Neuronal stem cell (in vitro differentiated cells): Measurements from ENCODE around the gene CDH15.

Experiments used
- DNase-seq: peaks from one replicate; pipeline ENCODE4 v3.0.0-alpha.2; 2013; ENCODE audit warnings: low spot score
- H2AFZ ChIP-seq: one replicate; pipeline ENCODE4 v1.6.1; 2013; ENCODE audit warnings: mild to moderate bottlenecking, low read length, inconsistent platforms
- H2AK5ac ChIP-seq: 2 replicates; pipeline ENCODE4 v1.6.1; 2013; ENCODE audit warnings: low read depth, mild to moderate bottlenecking, inconsistent platforms, low read length, moderate library complexity, mixed read lengths
- H2BK120ac ChIP-seq: 2 replicates; pipeline ENCODE4 v1.6.1; 2013; ENCODE audit warnings: low read depth, mild to moderate bottlenecking, inconsistent platforms, low read length, moderate library complexity, mixed read lengths
- H2BK12ac ChIP-seq: one replicate; pipeline ENCODE4 v1.6.1; 2013; ENCODE audit warnings: low read length, inconsistent platforms
- H2BK15ac ChIP-seq: 2 replicates; pipeline ENCODE4 v1.6.1; 2013; ENCODE audit warnings: mild to moderate bottlenecking, low read length, inconsistent platforms, mixed read lengths
- H2BK5ac ChIP-seq: one replicate; pipeline ENCODE4 v1.6.1; 2013; ENCODE audit warnings: inconsistent platforms, mild to moderate bottlenecking, low read length, moderate library complexity
- H3K14ac ChIP-seq: one replicate; pipeline ENCODE4 v1.6.1; 2013; ENCODE audit warnings: low read length, inconsistent platforms
- H3K18ac ChIP-seq: 2 replicates; pipeline ENCODE4 v1.6.1; 2013; ENCODE audit warnings: low read length, inconsistent platforms
- H3K23ac ChIP-seq: 2 replicates; pipeline ENCODE4 v1.6.1; 2013; ENCODE audit warnings: low read depth, mild to moderate bottlenecking, mixed read lengths, low read length, inconsistent platforms; ENCODE audit not compliant: poor library complexity
- H3K27ac ChIP-seq: replicated peaks from 3 replicates; pipeline ENCODE4 v1.5.1; 2013; ENCODE audit warnings: low read length, inconsistent platforms
- H3K27me3 ChIP-seq, 3 experiments: 2 replicates each; pipeline ENCODE4 v1.6.1; 2013; ENCODE audit warnings: low read length in 3 of 3, mild to moderate bottlenecking in 2 of 3, inconsistent platforms in 1 of 3, low read depth in 1 of 3, mixed read lengths in 1 of 3, moderate library complexity in 1 of 3; ENCODE audit not compliant: control insufficient read depth in 3 of 3, insufficient read depth in 3 of 3
- H3K36me3 ChIP-seq, 2 donors: replicated peaks in 1 of 2; 2 replicates each; pipeline ENCODE4 v1.6.1; 2013; ENCODE audit warnings: low read length in 2 of 2; ENCODE audit not compliant: control insufficient read depth in 2 of 2, insufficient read depth in 2 of 2
- H3K4ac ChIP-seq: 2 replicates; pipeline ENCODE4 v1.6.1; 2013; ENCODE audit warnings: inconsistent platforms, mild to moderate bottlenecking, low read length, moderate library complexity
- H3K4me1 ChIP-seq, 2 donors: 1 replicate in 1 of 2; 2 replicates in 1 of 2; pipeline ENCODE4 v1.6.1; 2013; ENCODE audit warnings: low read length in 2 of 2, low read depth in 1 of 2; ENCODE audit not compliant: control insufficient read depth in 2 of 2, insufficient read depth in 1 of 2
- H3K4me2 ChIP-seq: one replicate; pipeline ENCODE4 v1.6.1; 2013; ENCODE audit warnings: mild to moderate bottlenecking, low read length, inconsistent platforms; ENCODE audit not compliant: insufficient read depth, poor library complexity, severe bottlenecking
- H3K4me3 ChIP-seq, 2 donors: 2 replicates each; pipeline ENCODE4 v1.5.1; 2013; ENCODE audit warnings: low read length in 2 of 2, mild to moderate bottlenecking in 2 of 2, inconsistent platforms in 1 of 2, moderate library complexity in 1 of 2
- H3K79me1 ChIP-seq: one replicate; pipeline ENCODE4 v1.6.1; 2013; ENCODE audit warnings: low read depth, mild to moderate bottlenecking, inconsistent platforms, low read length, moderate library complexity
- H3K9ac ChIP-seq: one replicate; pipeline ENCODE4 v1.6.1; 2013; ENCODE audit warnings: mild to moderate bottlenecking, low read depth, low read length, inconsistent platforms; ENCODE audit not compliant: poor library complexity
- H3K9me3 ChIP-seq, 2 donors: replicated peaks in 1 of 2; 2 replicates each; pipeline versions ENCODE3 to v1.6.1; 2013; ENCODE audit warnings: low read length in 2 of 2, mild to moderate bottlenecking in 2 of 2, inconsistent platforms in 1 of 2, low read depth in 1 of 2, mixed read lengths in 1 of 2, moderate library complexity in 1 of 2; ENCODE audit not compliant: control insufficient read depth in 2 of 2, insufficient read depth in 1 of 2
- H4K8ac ChIP-seq: one replicate; pipeline ENCODE4 v1.6.1; 2013; ENCODE audit warnings: low read depth, mild to moderate bottlenecking, inconsistent platforms, low read length, moderate library complexity
- H4K91ac ChIP-seq: one replicate; pipeline ENCODE4 v1.6.1; 2013; ENCODE audit warnings: low read length, low read depth, mild to moderate bottlenecking, inconsistent platforms; ENCODE audit not compliant: poor library complexity
- WGBS, 2 donors: extraction: QIAGEN DNeasy Blood & Tissue Kit; methylation state at CpG; one replicate each; pipeline ENCODE4 v1.1.7; 2013; ENCODE audit warnings: missing lambda C conversion rate in 2 of 2, mixed read lengths in 1 of 2; ENCODE audit not compliant: insufficient read length in 2 of 2, insufficient replicate concordance in 1 of 2; ENCODE audit errors: extremely low coverage in 2 of 2; 5-methylcytosine and 5-hydroxymethylcytosine counted together

The CDH15 gene

GRCh38 chr16:89232107-89232506 lies 60.6 kb downstream of the CDH15 start:
- WGBS, 2 donors, result no CpG with 5 or more reads among the region's 2 CpGs
- H3K27me3 ChIP-seq, result no peaks in the 10 kb centered on the region

GRCh38 chr16:89233678-89234490 lies 62.3 kb downstream of the CDH15 start:
- H3K4me2 ChIP-seq, result no peak overlapping the region

More at GRCh38 chr16:89232107-89232506, 60.6 kb downstream of the CDH15 start:
- peaks cover 7% of the 10 kb centered on the region for H3K79me1 ChIP-seq
- no peak overlapping the region for H3K4me3 ChIP-seq
- H2BK12ac ChIP-seq, result no peak overlapping the region
- H2BK15ac ChIP-seq, result no peak overlapping the region
- H3K18ac ChIP-seq, result no peak overlapping the region
- H3K23ac ChIP-seq, result no peak overlapping the region
- peaks cover 59 to 86% of the 10 kb centered on the region in 2 donors for H3K36me3 ChIP-seq
- no peak overlapping the region for H2BK120ac ChIP-seq
- no peak overlapping the region for H2BK5ac ChIP-seq
- H2AFZ ChIP-seq, result no peak overlapping the region
- H3K27ac ChIP-seq, result no peak overlapping the region
- H2AK5ac ChIP-seq, result no peak overlapping the region
- H3K4me2 ChIP-seq, result no peak overlapping the region
- no peak overlapping the region for H3K4ac ChIP-seq
- H3K9me3 ChIP-seq, result peaks cover 10 to 39% of the 10 kb centered on the region in 2 donors
- no peak overlapping the region for H3K9ac ChIP-seq
- no peak overlapping the region for H3K14ac ChIP-seq
- no peak overlapping the region for H4K8ac ChIP-seq
- DNase-seq, result no peak
- H3K4me1 ChIP-seq, result no peaks in the 10 kb centered on the region
- no peak overlapping the region for H4K91ac ChIP-seq

GRCh38 chr16:89237733-89238132 lies 66.2 kb downstream of the CDH15 start:
- Histone ChIP-seq H2BK12ac (no peak overlapping the region), H3K9ac (no peak overlapping the region), H3K4me1 (peaks cover 0 to 3% of the 10 kb centered on the region in 2 donors), H3K36me3 (peaks cover 17 to 31% of the 10 kb centered on the region in 2 donors), H3K23ac (no peak overlapping the region), H3K9me3 (peaks cover 0 to 12% of the 10 kb centered on the region in 2 donors), H3K79me1 (peaks cover 4% of the 10 kb centered on the region), H3K27ac (no peak overlapping the region), H3K4me3 (no peak overlapping the region), H3K4me2 (no peak overlapping the region), H2AK5ac (no peak overlapping the region), H2BK15ac (no peak overlapping the region), H3K14ac (no peak overlapping the region), H3K4ac (no peak overlapping the region), H2BK120ac (no peak overlapping the region), H3K27me3 (no peaks in the 10 kb centered on the region), H3K18ac (no peak overlapping the region), H2BK5ac (no peak overlapping the region), H4K91ac (no peak overlapping the region), H4K8ac (no peak overlapping the region), H2AFZ (no peak overlapping the region)
- WGBS, 2 donors, result no CpG with 5 or more reads among the region's 3 CpGs
- no peak for DNase-seq

More at GRCh38 chr16:89233678-89234490, 62.3 kb downstream of the CDH15 start:
- Histone ChIP-seq H3K27me3 (no peaks in the 10 kb centered on the region), H3K18ac (no peak overlapping the region), H4K8ac (no peak overlapping the region), H3K4ac (no peak overlapping the region), H3K36me3 (peaks cover 44 to 68% of the 10 kb centered on the region in 2 donors), H2BK15ac (no peak overlapping the region), H2BK5ac (no peak overlapping the region), H3K9me3 (peaks cover 0 to 26% of the 10 kb centered on the region in 2 donors), H3K4me1 (no peaks in the 10 kb centered on the region), H3K9ac (peak overlapping the region; percentile 60), H3K4me3 (no peak overlapping the region), H2AK5ac (no peak overlapping the region), H3K14ac (no peak overlapping the region), H3K27ac (no peak overlapping the region), H4K91ac (no peak overlapping the region), H3K79me1 (peaks cover 7% of the 10 kb centered on the region), H2BK120ac (no peak overlapping the region), H2AFZ (no peak overlapping the region), H3K23ac (no peak overlapping the region), H2BK12ac (no peak overlapping the region)
- no CpG with 5 or more reads among the region's 16 CpGs for WGBS, 2 donors
- DNase-seq, result no peak

GRCh38 chr16:89241187-89242007 lies 69.8 kb downstream of the CDH15 start:
- DNase-seq, result peak; percentile 79

More at GRCh38 chr16:89241187-89242007, 69.8 kb downstream of the CDH15 start:
- peak overlapping the region; percentile 83 for H3K27ac ChIP-seq
- H3K4me1 ChIP-seq, result peaks cover 0 to 3% of the 10 kb centered on the region in 2 donors
- peaks cover 0 to 2% of the 10 kb centered on the region in 2 donors for H3K9me3 ChIP-seq
- peak overlapping the region; percentile 62 for H2BK5ac ChIP-seq
- no peak overlapping the region for H3K4ac ChIP-seq
- H2AK5ac ChIP-seq, result no peak overlapping the region
- H3K9ac ChIP-seq, result peak overlapping the region; percentile 96
- peak overlapping the region; percentile 69 for H3K18ac ChIP-seq
- H2AFZ ChIP-seq, result peak overlapping the region; percentile 92
- no peak overlapping the region for H4K8ac ChIP-seq
- no peak overlapping the region for H2BK12ac ChIP-seq
- peak overlapping the region; percentile 71 for H3K4me2 ChIP-seq
- H4K91ac ChIP-seq, result no peak overlapping the region
- H3K79me1 ChIP-seq, result peaks cover 2% of the 10 kb centered on the region
- H3K4me3 ChIP-seq, result peak overlapping the region; percentile 96 to 99
- H3K36me3 ChIP-seq, result peaks cover 0 to 2% of the 10 kb centered on the region in 2 donors
- no peak overlapping the region for H3K14ac ChIP-seq
- peak overlapping the region; percentile 99 for H3K23ac ChIP-seq
- H3K27me3 ChIP-seq, result no peaks in the 10 kb centered on the region
- H2BK120ac ChIP-seq, result peak overlapping the region; percentile 76
- H2BK15ac ChIP-seq, result no peak overlapping the region
- WGBS, 2 donors, result no CpG with 5 or more reads among the region's 39 CpGs
